ENCODE results near the gene TEX38. TPM values are rescaled to one million over a fixed set of nuclear protein-coding genes. Genes with fewer than 3 reads are reported as not detected.

TEX38 gene
- total RNA-seq, 1 experiment from 2014 or later = not detected

DNA sequence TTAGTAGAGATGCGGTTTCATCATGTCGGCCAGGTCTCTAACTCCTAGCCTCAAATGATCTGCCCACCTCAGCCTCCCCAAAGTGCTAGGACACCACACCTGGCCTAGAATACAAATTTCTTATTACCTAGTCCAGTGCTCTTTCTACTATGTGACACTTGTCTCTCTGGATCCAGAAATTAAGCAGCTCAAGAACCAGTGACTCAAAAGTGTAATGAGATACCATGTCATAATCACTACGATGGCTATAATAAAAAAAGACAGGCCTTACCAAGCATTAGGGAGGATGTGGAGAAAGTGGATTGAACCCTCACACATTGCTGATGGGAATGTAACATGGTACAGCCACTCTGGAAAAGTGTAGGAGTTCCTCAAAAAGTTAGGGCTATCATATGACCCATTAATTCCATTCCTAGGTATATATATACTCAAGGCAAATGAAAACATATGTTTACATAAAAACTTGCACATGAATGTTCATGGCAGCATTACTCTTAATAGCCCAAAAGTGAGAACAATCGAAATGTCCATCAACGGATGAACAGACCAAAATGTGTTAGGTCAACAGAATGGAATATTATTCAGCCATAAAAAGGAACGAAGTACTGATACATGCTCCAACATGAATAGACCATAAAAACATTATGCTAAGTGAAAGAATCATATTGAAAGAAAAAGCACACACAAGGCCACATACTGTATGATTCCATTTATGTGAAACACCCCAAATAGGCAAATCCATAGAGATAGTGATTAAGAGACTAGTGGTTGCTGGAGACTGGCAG is 8.3 kb downstream of the TEX38 start:
- Mint-ChIP-seq H3K9me3 (ENCODE audit: low read depth, unreplicated experiment) (no peaks in the 10 kb centered on the region), H3K27ac (ENCODE audit: unreplicated experiment) (no peak overlapping the region), H3K4me3 (ENCODE audit: low read depth, unreplicated experiment) (no peak overlapping the region), H3K27me3 (ENCODE audit: unreplicated experiment) (no peaks in the 10 kb centered on the region), H3K4me1 (ENCODE audit: low read depth, unreplicated experiment) (no peaks in the 10 kb centered on the region), H3K36me3 (ENCODE audit: insufficient read depth, unreplicated experiment) (peaks cover 35% of the 10 kb centered on the region)
- no peak for TF ChIP-seq CTCF (IDR thresholded peaks at IDR 0.05; ENCODE audit: unreplicated experiment)
- intact Hi-C loops (cut with micrococcal nuclease; ENCODE audit: unreplicated experiment) = no loop called here
- CTCF ChIA-PET = interaction anchor here (0.9 kb wide), 1 partner anchor 14 kb away, joined by 3 read pairs; no protein-coding TSS in a partner anchor
- BruUV-seq (replicated peaks) = no TSS peak
- DNase-seq = no peak

GRCh38 chr1:46681333-46682034 is 9.8 kb downstream of the TEX38 start:
- no TSS peak for BruUV-seq (replicated peaks)
- Mint-ChIP-seq H3K9me3 (ENCODE audit: low read depth, unreplicated experiment) (no peaks in the 10 kb centered on the region), H3K27me3 (ENCODE audit: unreplicated experiment) (no peaks in the 10 kb centered on the region), H3K27ac (ENCODE audit: unreplicated experiment) (no peak overlapping the region), H3K4me3 (ENCODE audit: low read depth, unreplicated experiment) (no peak overlapping the region), H3K4me1 (ENCODE audit: low read depth, unreplicated experiment) (peaks cover 4% of the 10 kb centered on the region), H3K36me3 (ENCODE audit: insufficient read depth, unreplicated experiment) (peaks cover 38% of the 10 kb centered on the region)
- DNase-seq = no peak
- CTCF ChIA-PET = interaction anchor here (0.7 kb wide), 1 partner anchor 36 kb away, joined by 4 read pairs; no protein-coding TSS in a partner anchor
- TF ChIP-seq CTCF (IDR thresholded peaks at IDR 0.05; ENCODE audit: unreplicated experiment) = no peak
- intact Hi-C loops (cut with micrococcal nuclease; ENCODE audit: unreplicated experiment) = no loop called here

GRCh38 chr1:46682064-46682463 is 10.4 kb downstream of the TEX38 start:
- H3K36me3 Mint-ChIP-seq (ENCODE audit: insufficient read depth, unreplicated experiment) = peaks cover 42% of the 10 kb centered on the region
- BruUV-seq (replicated peaks) = no TSS peak
- no peak overlapping the region for H3K4me3 Mint-ChIP-seq (ENCODE audit: low read depth, unreplicated experiment)
- no peaks in the 10 kb centered on the region for H3K27me3 Mint-ChIP-seq (ENCODE audit: unreplicated experiment)
- H3K9me3 Mint-ChIP-seq (ENCODE audit: low read depth, unreplicated experiment) = no peaks in the 10 kb centered on the region
- CTCF ChIA-PET = no interaction called here
- no peak for TF ChIP-seq CTCF (IDR thresholded peaks at IDR 0.05; ENCODE audit: unreplicated experiment)
- no peak overlapping the region for H3K27ac Mint-ChIP-seq (ENCODE audit: unreplicated experiment)
- H3K4me1 Mint-ChIP-seq (ENCODE audit: low read depth, unreplicated experiment) = peaks cover 10% of the 10 kb centered on the region
- DNase-seq = no peak
- intact Hi-C loops (cut with micrococcal nuclease; ENCODE audit: unreplicated experiment) = no loop called here

DNA sequence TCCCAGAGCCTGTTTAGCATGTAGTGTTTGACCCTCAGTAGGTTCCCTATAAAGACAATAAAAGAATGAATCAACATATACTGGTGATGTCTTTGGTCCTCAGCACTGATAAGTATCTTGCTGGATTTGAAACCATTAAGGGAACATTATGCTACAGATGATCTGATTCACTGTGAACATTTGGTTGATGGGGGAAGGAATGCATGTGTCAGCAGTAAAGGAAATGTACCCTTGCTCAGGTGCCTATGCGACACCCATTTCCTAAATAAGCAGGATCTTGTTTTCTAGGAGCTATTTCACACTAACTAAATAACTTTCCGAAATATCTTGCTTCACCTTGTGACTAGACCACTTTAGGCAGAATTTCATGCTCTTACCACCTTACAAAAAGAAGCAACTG is 13.0 kb downstream of the TEX38 start:
- DNase-seq = no peak
- CTCF ChIA-PET = no interaction called here

More for the DNA sequence above, 13.0 kb downstream of the TEX38 start:
- Mint-ChIP-seq H3K27me3 (ENCODE audit: unreplicated experiment) (no peaks in the 10 kb centered on the region), H3K4me3 (ENCODE audit: low read depth, unreplicated experiment) (no peak overlapping the region), H3K9me3 (ENCODE audit: low read depth, unreplicated experiment) (no peaks in the 10 kb centered on the region), H3K36me3 (ENCODE audit: insufficient read depth, unreplicated experiment) (peaks cover 34% of the 10 kb centered on the region), H3K27ac (ENCODE audit: unreplicated experiment) (no peak overlapping the region), H3K4me1 (ENCODE audit: low read depth, unreplicated experiment) (peaks cover 21% of the 10 kb centered on the region)
- no peak for TF ChIP-seq CTCF (IDR thresholded peaks at IDR 0.05; ENCODE audit: unreplicated experiment)
- intact Hi-C loops (cut with micrococcal nuclease; ENCODE audit: unreplicated experiment) = no loop called here
- no TSS peak for BruUV-seq (replicated peaks)
